Stimulated activated CD4-positive, alpha-beta T cell treated with anti-CD3 and anti-CD28 coated beads, Interleukin-15, amount 100 ng/mL, for 24 hours (primary cell): ENCODE measurements around the gene EIF4E1B.
"Not testable (repeated sequence)": the region's sequence is repeated elsewhere in the genome, so short reads cannot be mapped to it uniquely, and the experiment has no call there.

ENCODE experiments used
- DNase-seq: peaks from one replicate; pipeline ENCODE4 v3.0.0-alpha.2; 2020

The EIF4E1B gene, protein sequence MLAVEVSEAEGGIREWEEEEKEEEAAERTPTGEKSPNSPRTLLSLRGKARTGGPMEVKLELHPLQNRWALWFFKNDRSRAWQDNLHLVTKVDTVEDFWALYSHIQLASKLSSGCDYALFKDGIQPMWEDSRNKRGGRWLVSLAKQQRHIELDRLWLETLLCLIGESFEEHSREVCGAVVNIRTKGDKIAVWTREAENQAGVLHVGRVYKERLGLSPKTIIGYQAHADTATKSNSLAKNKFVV

GRCh38 chr5:176629853-176630680, at the start of gene EIF4E1B, which contains the start of gene SNCB:
EIF4E1B (plus strand) TSS chr5:176630675; CDS start chr5:176642788, 12,113 bp downstream.
SNCB (minus strand) TSS chr5:176630534; CDS start chr5:176629654, 880 bp downstream.
- peak; percentile 78 for DNase-seq

DNA sequence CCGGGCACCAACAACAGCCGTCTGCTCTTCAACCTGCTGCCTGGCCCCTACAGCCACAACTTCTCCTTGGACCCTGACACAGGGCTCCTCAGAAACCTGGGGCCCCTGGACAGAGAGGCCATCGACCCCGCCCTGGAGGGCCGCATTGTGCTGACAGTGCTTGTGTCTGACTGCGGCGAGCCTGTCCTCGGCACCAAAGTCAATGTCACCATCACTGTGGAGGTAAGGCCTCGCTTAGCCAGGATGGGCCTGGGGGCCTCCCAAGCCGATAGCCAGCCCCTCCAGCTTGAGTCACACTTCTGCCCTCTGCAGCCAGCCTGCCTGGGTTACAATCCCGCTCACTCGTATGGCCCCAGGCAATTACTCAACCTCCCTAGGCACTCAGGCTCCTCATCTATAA, 49.1 kb upstream of the EIF4E1B start:
- no peak for DNase-seq

DNA sequence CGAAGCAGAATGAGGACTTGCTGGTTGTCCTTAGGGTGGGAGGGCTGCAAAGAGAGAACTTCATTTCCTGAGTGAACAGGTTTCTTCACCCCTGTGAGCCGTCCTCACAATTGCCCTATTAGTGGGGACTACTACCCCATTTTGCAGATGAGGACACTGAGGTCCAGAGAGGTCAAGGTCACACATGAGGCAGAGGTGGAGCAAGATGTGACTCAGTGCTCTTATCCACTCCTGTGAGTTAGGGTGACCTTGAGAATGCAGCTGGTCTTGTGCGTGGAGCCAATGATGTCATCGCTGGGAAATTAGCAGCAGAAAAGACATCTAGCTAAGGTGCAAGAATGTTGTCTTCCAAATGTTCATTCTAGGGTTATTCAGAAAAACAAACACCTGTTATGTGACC, 47.4 kb upstream of the EIF4E1B start:
- DNase-seq, result no peak

GRCh38 chr5:176587398-176587797, 43.1 kb upstream of the EIF4E1B start:
- no peak for DNase-seq

DNA sequence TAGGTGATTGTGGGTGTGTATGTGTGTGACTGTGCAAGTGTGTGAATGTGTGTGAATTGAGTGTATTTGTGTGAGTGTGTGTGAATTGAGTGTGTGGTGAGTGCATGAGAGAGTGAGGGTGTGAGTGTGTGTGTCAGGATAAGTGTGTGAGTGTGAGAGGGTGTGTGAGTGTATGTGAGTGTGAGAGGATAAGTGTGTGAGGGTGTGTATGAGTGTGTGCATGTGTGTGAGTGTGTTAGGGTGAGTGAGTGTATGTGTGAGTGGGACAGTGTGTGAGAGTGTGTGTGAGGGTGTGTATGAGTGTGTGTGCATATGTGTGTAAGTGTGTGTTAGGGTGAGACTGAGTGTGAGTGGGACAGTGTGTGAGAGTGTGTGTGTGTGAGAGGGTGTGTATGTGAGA, 42.2 kb upstream of the EIF4E1B start:
- no peak for DNase-seq

- DNase-seq, result no peak
Measured at GRCh38 chr5:176589039-176589769, 41.3 kb upstream of the EIF4E1B start.

- no peak for DNase-seq
Measured at GRCh38 chr5:176590035-176590717, 40.3 kb upstream of the EIF4E1B start.

- DNase-seq, result not testable (repeated sequence)
Measured at GRCh38 chr5:176591667-176592066, 38.8 kb upstream of the EIF4E1B start.

GRCh38 chr5:176592573-176592972, 37.9 kb upstream of the EIF4E1B start:
- no peak for DNase-seq

DNA sequence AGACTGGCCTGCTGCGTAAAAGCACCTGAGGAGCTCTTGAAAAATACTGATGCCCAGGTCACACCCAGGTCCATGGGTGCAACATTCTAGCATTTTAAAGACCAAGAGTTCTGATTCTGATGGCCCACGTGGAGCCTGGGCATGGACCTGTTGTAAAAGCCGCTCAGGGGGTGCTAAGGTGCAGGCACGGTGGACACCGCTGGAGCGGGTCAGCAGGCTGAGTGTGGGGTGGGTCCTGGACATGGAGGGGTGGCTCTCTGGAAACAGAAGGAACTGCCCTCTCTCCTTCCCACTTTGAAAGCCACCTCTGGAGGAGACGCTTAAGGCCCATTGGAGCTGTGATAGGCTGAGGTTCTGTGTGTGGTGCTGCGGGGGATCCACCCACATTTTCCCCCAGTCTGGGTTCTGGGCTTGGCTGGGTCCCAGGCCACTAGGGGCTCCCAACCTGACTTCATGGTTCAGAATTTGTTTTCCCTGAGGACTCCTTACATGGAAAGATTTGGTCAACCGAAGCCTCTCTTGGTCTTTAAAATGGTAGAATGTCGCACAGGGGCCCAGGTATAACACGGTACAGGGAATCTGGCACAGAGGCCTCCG, 37.1 kb upstream of the EIF4E1B start:
- DNase-seq, result no peak

- DNase-seq, result no peak
Measured at GRCh38 chr5:176594554-176594953, 35.9 kb upstream of the EIF4E1B start.

- no peak for DNase-seq
Measured at GRCh38 chr5:176595386-176595943, 35.0 kb upstream of the EIF4E1B start.

GRCh38 chr5:176596069-176596644, 34.3 kb upstream of the EIF4E1B start:
- DNase-seq, result no peak

DNA sequence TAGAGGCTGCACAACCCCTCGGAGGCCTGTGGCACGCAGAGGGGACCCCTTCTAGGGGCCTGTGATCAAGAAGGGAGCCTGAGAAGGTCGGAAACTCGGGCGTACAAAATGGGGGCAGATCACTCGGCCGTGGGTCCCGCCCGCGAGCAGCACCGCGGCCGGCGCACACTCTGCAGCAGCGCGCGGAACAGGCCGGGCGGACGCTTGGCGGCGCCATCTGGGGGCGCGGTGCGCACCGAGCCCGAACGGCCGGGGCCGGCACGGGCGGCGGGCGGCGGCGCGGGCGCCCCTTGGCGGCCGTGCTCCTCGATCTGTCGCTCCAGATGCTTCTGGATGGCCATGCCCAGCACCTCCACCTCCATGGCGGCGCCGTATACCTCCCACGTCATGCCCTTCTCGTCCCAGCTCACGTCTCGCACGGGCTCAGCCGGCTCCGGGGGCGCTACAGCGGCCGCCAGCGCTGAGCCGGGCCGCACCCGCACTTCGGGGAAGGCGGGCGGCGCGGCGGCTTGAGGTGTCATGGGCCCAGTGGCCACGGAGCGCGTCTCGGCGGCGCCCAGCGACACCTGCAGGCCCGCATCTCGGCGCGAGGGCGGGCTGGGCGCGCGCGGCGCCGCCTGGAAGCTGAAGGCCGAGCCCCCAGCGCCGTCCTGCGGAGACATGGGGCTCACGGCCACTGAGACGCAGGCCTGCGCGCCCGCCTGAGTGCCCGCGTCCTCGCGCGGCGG, 33.6 kb upstream of the EIF4E1B start:
- peak; percentile 78 for DNase-seq

- no peak for DNase-seq
Measured at GRCh38 chr5:176597417-176598389, 32.8 kb upstream of the EIF4E1B start.

DNA sequence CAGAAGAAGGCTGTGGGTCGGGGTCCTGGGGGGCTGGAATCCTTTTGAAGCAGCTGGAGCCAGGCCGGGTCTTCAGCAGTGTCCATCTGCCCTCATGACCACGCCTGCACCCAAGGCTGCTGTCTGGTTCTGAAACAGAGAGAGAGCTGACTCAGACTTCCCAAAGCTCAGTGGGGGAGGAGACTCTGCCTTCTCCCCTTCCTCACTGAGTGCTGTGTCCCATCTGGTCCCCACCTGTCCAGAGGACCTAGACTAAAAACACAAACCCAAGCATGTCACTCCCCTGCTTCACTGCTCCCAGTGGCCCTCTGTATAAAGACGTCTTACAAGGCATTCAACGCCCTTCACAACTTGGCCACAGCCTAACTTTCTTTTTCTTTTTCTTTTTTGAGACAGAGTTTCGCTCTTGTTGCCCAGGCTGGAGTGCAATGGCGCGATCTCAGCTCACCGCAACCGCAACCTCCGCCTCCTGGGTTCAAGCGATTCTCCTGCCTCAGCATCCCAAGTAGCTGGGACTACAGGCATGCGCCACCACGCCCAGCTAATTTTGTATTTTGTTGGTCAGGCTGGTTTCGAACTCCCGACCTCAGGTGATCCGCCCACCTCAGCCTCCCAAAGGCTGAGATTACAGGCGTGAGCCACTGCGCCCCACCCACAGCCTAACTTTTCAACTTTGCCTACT, 30.6 kb upstream of the EIF4E1B start:
- DNase-seq, result not testable (repeated sequence)

DNA sequence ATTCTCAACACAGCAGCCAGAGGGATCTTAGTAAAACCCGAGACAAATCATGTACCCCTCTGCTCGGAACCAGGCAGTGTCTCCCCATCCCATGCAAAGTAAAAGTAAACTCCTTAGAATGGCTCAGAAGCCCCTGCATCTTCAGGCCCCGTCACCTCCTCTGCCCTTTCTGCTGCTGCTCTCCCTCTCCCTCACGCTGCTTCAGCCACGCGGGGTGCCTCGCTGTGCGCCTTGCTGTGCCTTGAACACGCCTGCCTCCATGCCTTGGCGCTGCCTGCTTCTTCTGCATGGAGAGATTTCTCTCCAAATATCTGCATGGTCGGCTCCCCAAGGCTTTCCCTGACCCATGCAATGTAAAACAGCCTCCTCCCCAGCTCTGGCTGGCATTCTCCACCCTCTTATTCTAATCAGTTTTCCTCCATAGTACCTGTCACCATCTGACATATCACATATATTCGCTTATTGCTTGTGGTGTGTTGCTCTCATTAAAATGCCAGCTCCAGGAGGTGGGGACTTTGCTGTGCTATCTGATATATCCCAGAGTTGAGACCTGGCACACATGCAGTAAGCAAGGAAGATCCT, 28.5 kb upstream of the EIF4E1B start:
- no peak for DNase-seq

- no peak for DNase-seq
Measured at GRCh38 chr5:176603091-176603490, 27.4 kb upstream of the EIF4E1B start.

GRCh38 chr5:176606032-176606431, 24.4 kb upstream of the EIF4E1B start:
- no peak for DNase-seq
